SU-DHL-6 (cell line): ENCODE data around the gene MAP3K4.

Experiments
- H2AFZ ChIP-seq: fragments of 200-600 bp; sonication (generic); 2 replicates; pipeline ENCODE4 v1.6.1; 2014; ENCODE audit warnings: low read depth, mild to moderate bottlenecking, moderate library complexity, mixed read lengths, antibody characterized with exemption, low read length; ENCODE audit not compliant: severe bottlenecking
- H3F3A ChIP-seq: fragments of 200-600 bp; shearing (Covaris generic); 2 replicates; pipeline ENCODE4 v1.6.0; 2016; ENCODE audit warnings: antibody characterized with exemption, mild to moderate bottlenecking; ENCODE audit not compliant: insufficient read depth
- H3K27ac ChIP-seq: fragments of 200-600 bp; sonication (generic); 2 replicates; pipeline ENCODE4 v1.5.1; 2016; ENCODE audit warnings: low read depth, mild to moderate bottlenecking, low read length, moderate library complexity, mixed read lengths
- H3K27me3 ChIP-seq: fragments of 200-600 bp; sonication (generic), shearing (Covaris generic); 2 replicates; pipeline ENCODE4 v1.6.0; 2014; ENCODE audit warnings: mild to moderate bottlenecking, low read length
- H3K36me3 ChIP-seq: fragments of 200-600 bp; sonication (generic); 2 replicates; pipeline ENCODE4 v1.6.1; 2014; ENCODE audit warnings: mild to moderate bottlenecking, low read length, mixed read lengths
- H3K4me2 ChIP-seq: fragments of 300-600, 200-600 bp; shearing (Covaris generic), sonication (generic); 2 replicates; pipeline ENCODE4 v1.6.0; 2014; ENCODE audit warnings: low read length, low read depth, mild to moderate bottlenecking; ENCODE audit not compliant: poor library complexity, severe bottlenecking
- H3K4me3 ChIP-seq: fragments of 200-600 bp; sonication (generic); 2 replicates; pipeline ENCODE4 v1.5.1; 2014; ENCODE audit warnings: antibody characterized with exemption, low read length, mild to moderate bottlenecking, mixed read lengths; ENCODE audit not compliant: insufficient read depth, poor library complexity, severe bottlenecking
- H3K79me2 ChIP-seq: fragments of 200-600 bp; sonication (generic); 2 replicates; pipeline ENCODE4 v1.6.1; 2014; ENCODE audit warnings: mild to moderate bottlenecking, low read length, moderate library complexity; ENCODE audit not compliant: insufficient read depth
- H3K9ac ChIP-seq: fragments of 200-600 bp; sonication (generic); 2 replicates; pipeline ENCODE4 v1.7.0; 2014; ENCODE audit warnings: mild to moderate bottlenecking, low read length
- H3K9me2 ChIP-seq: fragments of 200-600 bp; sonication (generic); replicated peaks from 2 replicates; pipeline ENCODE4 v1.6.1; 2014; ENCODE audit warnings: low read length; ENCODE audit not compliant: insufficient read depth
- H3K9me3 ChIP-seq: fragments of 200-600 bp; sonication (generic); 2 replicates; pipeline ENCODE4 v1.6.1; 2014; ENCODE audit warnings: low read length, mixed read lengths; ENCODE audit not compliant: insufficient read depth
- H4K20me1 ChIP-seq: fragments of 200-600 bp; sonication (generic); 2 replicates; pipeline ENCODE4 v1.6.1; 2014; ENCODE audit warnings: low read depth, mild to moderate bottlenecking, antibody characterized with exemption, low read length, moderate library complexity, mixed read lengths
- CTCF ChIP-seq: fragments of 200-600 bp; sonication (generic); IDR thresholded peaks from one replicate; pipeline ENCODE4 v1.5.1; 2017; ENCODE audit warnings: antibody characterized with exemption, mild to moderate bottlenecking, low read length, moderate library complexity; ENCODE audit not compliant: insufficient read depth, poor library complexity, severe bottlenecking
- EZH2phosphoT487 ChIP-seq: fragments of 200-600 bp; sonication (generic), shearing (Covaris generic); conservative IDR thresholded peaks from 2 replicates; pipeline ENCODE4 v1.6.1; 2018; ENCODE audit warnings: mild to moderate bottlenecking, antibody characterized with exemption, low read length, moderate library complexity, mixed read lengths

MAP3K4 gene

GRCh38 chr6:161125591-161125990, 134.0 kb downstream of the MAP3K4 start:
- H3K9me2 ChIP-seq, result no peaks in the 10 kb centered on the region
- H3K4me3 ChIP-seq, result no peak overlapping the region
- no peaks in the 10 kb centered on the region for H4K20me1 ChIP-seq
- no peak overlapping the region for H3K4me2 ChIP-seq
- H3K27me3 ChIP-seq, result no peaks in the 10 kb centered on the region
- 0 out of 2 replicates have a peak, but pooled peaks cover 3% of the 10 kb centered on the region for H3K36me3 ChIP-seq
- no peak overlapping the region for H3K27ac ChIP-seq
- no peak overlapping the region for H2AFZ ChIP-seq
- no peak for TF ChIP-seq EZH2phosphoT487
- TF ChIP-seq CTCF, result no peak
- no peaks in the 10 kb centered on the region for H3K79me2 ChIP-seq
- no peak overlapping the region for H3K9ac ChIP-seq
- no peaks in the 10 kb centered on the region for H3K9me3 ChIP-seq
- H3F3A ChIP-seq, result no peaks in the 10 kb centered on the region

- no peak overlapping the region for H2AFZ ChIP-seq
- H3K27ac ChIP-seq, result no peak overlapping the region
- no peak overlapping the region for H3K9ac ChIP-seq
- no peaks in the 10 kb centered on the region for H3K9me3 ChIP-seq
- no peak overlapping the region for H3K4me3 ChIP-seq
- H3K9me2 ChIP-seq, result no peaks in the 10 kb centered on the region
- H3K79me2 ChIP-seq, result no peaks in the 10 kb centered on the region
- H3K36me3 ChIP-seq, result 0 out of 2 replicates have a peak, but pooled peaks cover 3% of the 10 kb centered on the region
- H3K27me3 ChIP-seq, result no peaks in the 10 kb centered on the region
- no peaks in the 10 kb centered on the region for H4K20me1 ChIP-seq
- no peak overlapping the region for H3K4me2 ChIP-seq
- TF ChIP-seq EZH2phosphoT487 (no peak), CTCF (no peak)
- no peaks in the 10 kb centered on the region for H3F3A ChIP-seq
Measured at GRCh38 chr6:161127071-161127740, 135.6 kb downstream of the MAP3K4 start.

GRCh38 chr6:161128230-161128629, 136.7 kb downstream of the MAP3K4 start:
- Histone ChIP-seq H3K27ac (no peak overlapping the region), H2AFZ (no peak overlapping the region), H3K4me2 (no peak overlapping the region), H3K9ac (no peak overlapping the region), H3K9me3 (no peaks in the 10 kb centered on the region), H3K27me3 (no peaks in the 10 kb centered on the region), H3K36me3 (0 out of 2 replicates have a peak, but pooled peaks cover 3% of the 10 kb centered on the region), H3K4me3 (no peak overlapping the region), H4K20me1 (no peaks in the 10 kb centered on the region), H3F3A (no peaks in the 10 kb centered on the region), H3K9me2 (no peaks in the 10 kb centered on the region), H3K79me2 (no peaks in the 10 kb centered on the region)
- no peak for TF ChIP-seq EZH2phosphoT487
- TF ChIP-seq CTCF, result no peak
